ENCODE measurements around the gene THAP4. TPM values are rescaled to one million over a fixed set of nuclear protein-coding genes. Genes with fewer than 3 reads are reported as not detected.

The THAP4 gene
- total and polyA plus RNA-seq, 8 donors = 36.3 to 48.4 (median 42.2) TPM

- Histone ChIP-seq H3K36me3 (peaks cover 0 to 79% of the 10 kb centered on the region in 2 donors), H3K9me3 (no peaks in the 10 kb centered on the region), H3K4me1 (peaks cover 0 to 7% of the 10 kb centered on the region in 2 donors), H3K4me3 (no peak overlapping the region), H3K27ac (no peak overlapping the region), H3K27me3 (no peaks in the 10 kb centered on the region)
- DNase-seq = peak in 1 of 4 donors; percentile 60
- ATAC-seq = no peak
- TF ChIP-seq CTCF (IDR thresholded peaks at IDR 0.05) = no peak
- intact Hi-C loops (cut with DNase I) = no loop called here
Measured at GRCh38 chr2:241653210-241653750, 16.3 kb upstream of the THAP4 start.

- Histone ChIP-seq H3K36me3 (peaks cover 0 to 74% of the 10 kb centered on the region in 2 donors), H3K27ac (no peak overlapping the region), H3K27me3 (no peaks in the 10 kb centered on the region), H3K4me1 (peaks cover 0 to 11% of the 10 kb centered on the region in 2 donors), H3K4me3 (no peak overlapping the region), H3K9me3 (no peaks in the 10 kb centered on the region)
- ATAC-seq (no peak), DNase-seq (peak in 1 of 4 donors; percentile 50)
- intact Hi-C loops (cut with DNase I) = no loop called here
- TF ChIP-seq CTCF (IDR thresholded peaks at IDR 0.05) = no peak
Measured at GRCh38 chr2:241652722-241653121, 15.8 kb upstream of the THAP4 start.

GRCh38 chr2:241652142-241652541 lies 15.2 kb upstream of the THAP4 start:
- peak in 1 of 4 donors; percentile 20 for DNase-seq
- H3K4me1 ChIP-seq = peaks cover 0 to 11% of the 10 kb centered on the region in 2 donors
- no peak for TF ChIP-seq CTCF (IDR thresholded peaks at IDR 0.05)
- peaks cover 0 to 68% of the 10 kb centered on the region in 2 donors for H3K36me3 ChIP-seq
- H3K27me3 ChIP-seq = no peaks in the 10 kb centered on the region
- H3K4me3 ChIP-seq = no peak overlapping the region
- intact Hi-C loops (cut with DNase I) = no loop called here
- ATAC-seq = no peak
- no peaks in the 10 kb centered on the region for H3K9me3 ChIP-seq
- H3K27ac ChIP-seq = no peak overlapping the region

- Histone ChIP-seq H3K27ac (no peak overlapping the region), H3K9me3 (no peaks in the 10 kb centered on the region), H3K4me1 (peaks cover 0 to 23% of the 10 kb centered on the region in 2 donors), H3K4me3 (no peak overlapping the region), H3K27me3 (no peaks in the 10 kb centered on the region), H3K36me3 (peaks cover 0 to 46% of the 10 kb centered on the region in 2 donors)
- TF ChIP-seq CTCF (IDR thresholded peaks at IDR 0.05) = no peak
- DNase-seq (peak in 1 of 4 donors; percentile 21), ATAC-seq (peak; percentile 76)
- intact Hi-C loops (cut with DNase I) = no loop called here
Measured at GRCh38 chr2:241649927-241650326, 13.0 kb upstream of the THAP4 start.

- Histone ChIP-seq H3K27me3 (no peaks in the 10 kb centered on the region), H3K4me1 (peaks cover 0 to 23% of the 10 kb centered on the region in 2 donors), H3K27ac (no peak overlapping the region), H3K9me3 (no peaks in the 10 kb centered on the region), H3K36me3 (peaks cover 0 to 40% of the 10 kb centered on the region in 2 donors), H3K4me3 (no peak overlapping the region)
- TF ChIP-seq CTCF (IDR thresholded peaks at IDR 0.05) = no peak
- no peak for ATAC-seq
- peak in 1 of 4 donors; percentile 25 for DNase-seq
- intact Hi-C loops (cut with DNase I) = no loop called here
Measured at GRCh38 chr2:241649404-241649803, 12.4 kb upstream of the THAP4 start.
